B cell (primary cell): Measurements from ENCODE around the gene EMX1. TPM values are rescaled to one million over a fixed set of nuclear protein-coding genes. Genes with fewer than 3 reads are reported as not detected.

ENCODE experiments used
- ATAC-seq: fragments of 200-7000 bp; cut with Tn5 transposase; one replicate; pipeline ENCODE4 v1.10.0; 2021; ENCODE audit warnings: low read depth, mild to moderate bottlenecking, moderate number of reproducible peaks, moderate library complexity
- CTCF ChIA-PET: fragments of 350-600 bp; sonication (Branson Sonifier 250); formaldehyde crosslinking; loops from one replicate; lab custom pipeline; 2021; ENCODE audit warnings: antibody characterized with exemption, inconsistent platforms; lab: Charles Lee
- POLR2A ChIA-PET: fragments of 350-600 bp; sonication (Branson Sonifier 250); formaldehyde crosslinking; loops from one replicate; lab custom pipeline; 2021; ENCODE audit warnings: antibody characterized with exemption; lab: Charles Lee
- DNase-seq: peaks from one replicate; pipeline ENCODE4 v3.0.0; 2013
- H2AFZ ChIP-seq: 2 replicates; pipeline ENCODE4 v1.6.1; 2012; ENCODE audit warnings: mild to moderate bottlenecking, low read depth, low read length; ENCODE audit not compliant: insufficient read depth, poor library complexity, severe bottlenecking
- H3K27ac ChIP-seq, 2 donors: 1 replicate in 1 of 2; 2 replicates in 1 of 2; pipeline ENCODE4 v1.5.1; 2012 to 2013; ENCODE audit warnings: low read length in 2 of 2, mild to moderate bottlenecking in 2 of 2, moderate library complexity in 1 of 2
- H3K27me3 ChIP-seq, 4 experiments: fragments of 200-600 bp in 1 of 4; sonication (generic) in 1 of 4; replicated peaks in 1 of 4; 1 replicate in 2 of 4; 2 replicates in 2 of 4; pipeline versions ENCODE4 v1.6.1 to v1.7.0; 2013 to 2016; ENCODE audit warnings: low read length in 3 of 4, mild to moderate bottlenecking in 2 of 4, mixed read lengths in 1 of 4, moderate library complexity in 1 of 4; ENCODE audit not compliant: insufficient read depth in 4 of 4, control insufficient read depth in 3 of 4; ENCODE audit errors: control extremely low read depth in 1 of 4
- H3K36me3 ChIP-seq, 2 experiments: replicated peaks in 1 of 2; 1 replicate in 1 of 2; 2 replicates in 1 of 2; pipeline versions ENCODE4 v1.6.1 to v1.7.1; 2013; ENCODE audit warnings: low read length in 1 of 2; ENCODE audit not compliant: insufficient read depth in 2 of 2, control insufficient read depth in 1 of 2; ENCODE audit errors: control extremely low read depth in 1 of 2, extremely low read depth in 1 of 2
- H3K4me1 ChIP-seq, 2 donors: fragments of 200-600 bp in 1 of 2; sonication (generic) in 1 of 2; 1 replicate in 1 of 2; 2 replicates in 1 of 2; pipeline versions ENCODE4 v1.5.1 to v1.6.1; 2013 to 2017; ENCODE audit warnings: low read length in 2 of 2; ENCODE audit not compliant: control insufficient read depth in 2 of 2, insufficient read depth in 2 of 2
- H3K4me2 ChIP-seq: replicated peaks from 2 replicates; pipeline ENCODE3; 2012; ENCODE audit warnings: mild to moderate bottlenecking, low read depth, low read length; ENCODE audit not compliant: poor library complexity, severe bottlenecking
- H3K4me3 ChIP-seq, 5 experiments: fragments of 200-600 bp in 1 of 5; sonication (generic) in 1 of 5; 1 replicate in 3 of 5; 2 replicates in 2 of 5; pipeline versions ENCODE4 v1.5.1 to v1.7.0; 2011 to 2016; ENCODE audit warnings: low read length in 4 of 5, mild to moderate bottlenecking in 4 of 5, low read depth in 2 of 5, control low read depth in 1 of 5, moderate library complexity in 1 of 5; ENCODE audit not compliant: insufficient read depth in 1 of 5; ENCODE audit errors: control extremely low read depth in 1 of 5, extremely low read depth in 1 of 5
- H3K79me2 ChIP-seq: fragments of 200-600 bp; sonication (generic); one replicate; pipeline ENCODE4 v1.6.0; 2016; ENCODE audit warnings: low read length; ENCODE audit not compliant: control insufficient read depth, insufficient read depth
- H3K9ac ChIP-seq: fragments of 200-600 bp; sonication (generic); 2 replicates; pipeline ENCODE4 v1.6.1; 2017; ENCODE audit warnings: mild to moderate bottlenecking, low read length, moderate library complexity
- H3K9me3 ChIP-seq, 3 donors: one replicate each; pipeline versions ENCODE4 v1.6.1 to v1.7.1; 2013; ENCODE audit warnings: low read length in 2 of 3; ENCODE audit not compliant: control insufficient read depth in 2 of 3, insufficient read depth in 1 of 3; ENCODE audit errors: control extremely low read depth in 1 of 3
- H4K20me1 ChIP-seq: 2 replicates; pipeline ENCODE4 v1.6.0; 2012; ENCODE audit warnings: mild to moderate bottlenecking, low read length; ENCODE audit not compliant: insufficient read depth, control insufficient read depth, poor library complexity, severe bottlenecking
- H3K27ac Mint-ChIP-seq: one replicate; pipeline ENCODE4 v1.8.0; 2021; ENCODE audit warnings: mixed read lengths
- H3K27me3 Mint-ChIP-seq: one replicate; pipeline ENCODE4 v1.8.0; 2021; ENCODE audit warnings: mixed read lengths
- H3K4me1 Mint-ChIP-seq: one replicate; pipeline ENCODE4 v1.8.0; 2021; ENCODE audit warnings: mixed read lengths
- H3K4me3 Mint-ChIP-seq: one replicate; pipeline ENCODE4 v1.8.0; 2021; ENCODE audit warnings: mixed read lengths
- H3K9me3 Mint-ChIP-seq: one replicate; pipeline ENCODE4 v1.8.0; 2022; ENCODE audit warnings: mixed read lengths; ENCODE audit not compliant: insufficient read depth
- EZH2 ChIP-seq: IDR thresholded peaks from 2 replicates; pipeline ENCODE4 v1.6.1; 2012; ENCODE audit warnings: borderline replicate concordance, low read depth, mild to moderate bottlenecking, moderate library complexity, low read length; ENCODE audit not compliant: insufficient read depth, poor library complexity, severe bottlenecking
- WGBS: methylation state at CpG from one replicate; pipeline ENCODE4 v1.1.5; 2013; ENCODE audit warnings: missing lambda C conversion rate; ENCODE audit not compliant: insufficient coverage; 5-methylcytosine and 5-hydroxymethylcytosine counted together
- intact Hi-C: fragments of 100-400 bp; cut with micrococcal nuclease; formaldehyde crosslinking; loops from one replicate; pipeline ENCODE4 v1.10.0; 2022
- polyA plus RNA-seq: library from polyadenylated mRNA; depleted of rRNA; stranded (reverse); fragments of >200 nt; gene quantifications from 2 replicates; pipeline ENCODE4 v1.2.3, GENCODE V29; 2012
- total RNA-seq, 2 donors: library from RNA; stranded (reverse); fragments of 120-200 nt in 1 of 2; gene quantifications; 1 replicate in 1 of 2; 2 replicates in 1 of 2; pipeline versions ENCODE4 v1.2.3 to v1.2.4, GENCODE V29; 2013 to 2022
- TF ChIP-seq, protein P1 (sequence below): fragments of 200-600 bp; IDR thresholded peaks from one replicate; pipeline ENCODE4 v1.8.0; 2022; ENCODE audit warnings: antibody characterized with exemption, mild to moderate bottlenecking

The EMX1 gene
- total and polyA plus RNA-seq, 2 donors (not counting 1 experiment from before 2014, with no cell fraction given), result not detected

DNA sequence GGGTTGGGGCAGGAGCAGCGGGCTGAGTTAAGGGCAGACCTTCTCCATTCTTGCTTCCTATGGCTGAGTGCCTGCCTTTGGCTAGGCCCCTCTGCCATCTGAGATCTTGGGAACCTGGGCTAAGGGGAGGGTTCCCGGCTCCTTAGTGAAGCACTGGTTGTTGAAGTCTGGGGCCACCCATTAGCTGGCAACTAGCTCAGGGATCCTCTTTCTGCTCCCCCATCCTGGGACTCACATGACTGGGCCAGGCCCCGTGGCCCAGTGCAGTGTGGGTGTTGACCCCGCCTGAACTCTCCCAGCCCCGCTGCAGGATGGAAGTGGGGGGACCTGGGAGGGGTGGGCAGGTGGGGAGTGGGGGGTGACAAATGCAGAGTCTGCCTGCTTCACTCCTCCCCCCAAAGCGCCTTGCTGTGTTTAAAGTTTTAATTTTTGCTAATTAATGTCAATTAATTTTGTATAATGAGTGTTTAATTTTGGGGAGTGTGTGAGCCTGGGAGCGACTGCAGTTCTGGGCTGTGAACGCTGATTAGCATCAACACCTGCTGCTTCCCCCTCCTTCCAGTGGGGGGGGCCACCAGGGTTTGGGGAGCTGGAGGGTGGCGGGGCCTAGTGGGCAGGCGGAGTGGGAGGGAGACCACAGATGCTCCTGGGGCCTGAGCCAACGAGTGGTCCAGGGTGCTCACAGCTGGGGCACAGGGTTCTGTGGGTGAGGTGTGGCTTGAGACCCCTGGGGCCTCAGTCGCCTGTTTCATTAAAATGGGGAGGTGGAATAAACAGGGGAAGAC, 55.2 kb downstream of the EMX1 start:
- ATAC-seq, result no peak
- TF ChIP-seq EZH2, result no peak
- TF ChIP-seq, protein P1, sequence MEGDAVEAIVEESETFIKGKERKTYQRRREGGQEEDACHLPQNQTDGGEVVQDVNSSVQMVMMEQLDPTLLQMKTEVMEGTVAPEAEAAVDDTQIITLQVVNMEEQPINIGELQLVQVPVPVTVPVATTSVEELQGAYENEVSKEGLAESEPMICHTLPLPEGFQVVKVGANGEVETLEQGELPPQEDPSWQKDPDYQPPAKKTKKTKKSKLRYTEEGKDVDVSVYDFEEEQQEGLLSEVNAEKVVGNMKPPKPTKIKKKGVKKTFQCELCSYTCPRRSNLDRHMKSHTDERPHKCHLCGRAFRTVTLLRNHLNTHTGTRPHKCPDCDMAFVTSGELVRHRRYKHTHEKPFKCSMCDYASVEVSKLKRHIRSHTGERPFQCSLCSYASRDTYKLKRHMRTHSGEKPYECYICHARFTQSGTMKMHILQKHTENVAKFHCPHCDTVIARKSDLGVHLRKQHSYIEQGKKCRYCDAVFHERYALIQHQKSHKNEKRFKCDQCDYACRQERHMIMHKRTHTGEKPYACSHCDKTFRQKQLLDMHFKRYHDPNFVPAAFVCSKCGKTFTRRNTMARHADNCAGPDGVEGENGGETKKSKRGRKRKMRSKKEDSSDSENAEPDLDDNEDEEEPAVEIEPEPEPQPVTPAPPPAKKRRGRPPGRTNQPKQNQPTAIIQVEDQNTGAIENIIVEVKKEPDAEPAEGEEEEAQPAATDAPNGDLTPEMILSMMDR, result no peak
- Histone ChIP-seq H3K4me2 (no peak overlapping the region), H3K9ac (no peak overlapping the region), H3K4me1 (no peaks in the 10 kb centered on the region), H4K20me1 (no peaks in the 10 kb centered on the region), H3K27ac (no peak overlapping the region), H3K4me3 (no peak overlapping the region), H3K9me3 (no peaks in the 10 kb centered on the region), H3K27me3 (no peaks in the 10 kb centered on the region), H3K36me3 (no peaks in the 10 kb centered on the region), H2AFZ (no peak overlapping the region), H3K79me2 (no peaks in the 10 kb centered on the region)
- CTCF ChIA-PET, result interaction anchor here (1.4 kb wide), 1 partner anchor 79 kb away, joined by 7 read pairs; no protein-coding TSS in a partner anchor
- no peak overlapping the region for H3K27ac Mint-ChIP-seq
- POLR2A ChIA-PET, result no interaction called here
- H3K4me3 Mint-ChIP-seq, result no peak overlapping the region
- H3K9me3 Mint-ChIP-seq, result no peaks in the 10 kb centered on the region
- no peaks in the 10 kb centered on the region for H3K27me3 Mint-ChIP-seq
- WGBS, result 80% methylated on average over 4 of the region's 12 CpGs
- no peaks in the 10 kb centered on the region for H3K4me1 Mint-ChIP-seq
- intact Hi-C loops, result loop anchor here (1.0 kb wide), 1 partner anchor 80 kb away; no protein-coding TSS in a partner anchor
- DNase-seq, result no peak

DNA sequence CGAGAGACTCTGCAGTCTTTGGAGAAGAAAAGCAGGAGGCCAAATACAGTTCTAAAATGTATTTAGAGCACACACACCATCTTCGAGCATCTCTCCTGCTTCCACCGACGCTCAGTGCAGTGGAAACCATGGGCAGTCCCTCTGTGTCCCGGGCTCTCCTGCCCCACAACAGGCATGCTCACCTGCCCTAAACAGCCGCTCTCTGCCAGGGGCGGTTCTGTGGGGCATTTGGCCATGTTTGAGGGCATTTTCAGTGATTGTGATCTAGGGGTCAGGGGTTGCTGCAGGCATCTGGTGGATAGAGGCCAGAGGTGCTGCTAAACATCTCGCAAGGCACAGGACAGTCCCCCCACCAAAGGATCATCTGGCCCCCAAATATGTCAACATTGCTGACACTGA, 55.8 kb downstream of the EMX1 start:
- no peaks in the 10 kb centered on the region for H3K27me3 Mint-ChIP-seq
- no peaks in the 10 kb centered on the region for H3K4me1 ChIP-seq
- H3K9me3 Mint-ChIP-seq, result no peaks in the 10 kb centered on the region
- H2AFZ ChIP-seq, result no peak overlapping the region
- H3K27ac ChIP-seq, result no peak overlapping the region
- no peak overlapping the region for H3K4me3 Mint-ChIP-seq
- TF ChIP-seq, protein P1, result no peak
- no peak for TF ChIP-seq EZH2
- H3K27ac Mint-ChIP-seq, result no peak overlapping the region
- 95% methylated on average over 6 of the region's 8 CpGs for WGBS
- intact Hi-C loops, result loop anchor here (1.0 kb wide), 1 partner anchor 81 kb away; no protein-coding TSS in a partner anchor
- H3K9me3 ChIP-seq, result no peaks in the 10 kb centered on the region
- H3K27me3 ChIP-seq, result no peaks in the 10 kb centered on the region
- no peaks in the 10 kb centered on the region for H4K20me1 ChIP-seq
- H3K4me1 Mint-ChIP-seq, result no peaks in the 10 kb centered on the region
- ChIA-PET POLR2A (no interaction called here), CTCF (interaction anchor here (1.2 to 1.4 kb wide), 2 partner anchors 11 to 80 kb away, joined by 5 to 7 read pairs; no protein-coding TSS in a partner anchor)
- H3K9ac ChIP-seq, result no peak overlapping the region
- no peak overlapping the region for H3K4me3 ChIP-seq
- no peak overlapping the region for H3K4me2 ChIP-seq
- no peak for DNase-seq
- ATAC-seq, result no peak
- H3K36me3 ChIP-seq, result no peaks in the 10 kb centered on the region
- no peaks in the 10 kb centered on the region for H3K79me2 ChIP-seq
